ENCODE results near the gene ZSWIM8.
A peak's percentile ranks its signal among the peaks of the same experiment; 100 is the strongest.
"Not testable (repeated sequence)": the region's sequence is repeated elsewhere in the genome, so short reads cannot be mapped to it uniquely, and the experiment has no call there.

The ZSWIM8 gene

GRCh38 chr10:73772281-73773151 is 12.9 kb upstream of the ZSWIM8 start:
- peak; percentile 65 for DNase-seq (ENCODE audit: low read depth)

DNA sequence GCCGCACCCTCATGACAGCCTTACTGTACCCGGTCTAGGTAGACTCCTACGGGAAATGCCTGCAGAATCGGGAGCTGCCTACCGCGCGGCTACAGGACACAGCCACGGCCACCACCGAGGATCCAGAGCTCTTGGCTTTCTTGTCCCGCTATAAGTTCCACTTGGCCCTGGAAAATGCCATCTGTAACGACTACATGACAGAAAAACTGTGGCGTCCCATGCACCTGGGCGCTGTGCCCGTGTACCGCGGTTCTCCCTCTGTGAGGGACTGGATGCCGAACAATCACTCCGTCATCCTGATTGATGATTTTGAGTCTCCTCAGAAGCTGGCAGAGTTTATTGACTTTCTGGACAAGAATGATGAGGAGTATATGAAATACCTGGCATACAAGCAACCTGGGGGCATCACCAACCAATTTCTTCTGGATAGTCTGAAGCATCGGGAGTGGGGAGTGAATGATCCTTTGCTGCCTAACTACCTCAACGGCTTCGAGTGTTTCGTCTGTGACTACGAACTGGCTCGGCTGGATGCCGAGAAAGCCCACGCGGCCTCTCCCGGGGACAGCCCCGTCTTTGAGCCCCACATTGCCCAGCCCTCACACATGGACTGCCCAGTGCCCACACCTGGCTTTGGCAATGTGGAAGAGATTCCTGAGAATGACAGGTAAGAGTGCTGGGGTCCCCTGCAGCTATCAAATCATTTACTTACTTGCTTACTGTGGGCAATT is 12.1 kb upstream of the ZSWIM8 start:
- DNase-seq (ENCODE audit: low read depth): no peak

DNA sequence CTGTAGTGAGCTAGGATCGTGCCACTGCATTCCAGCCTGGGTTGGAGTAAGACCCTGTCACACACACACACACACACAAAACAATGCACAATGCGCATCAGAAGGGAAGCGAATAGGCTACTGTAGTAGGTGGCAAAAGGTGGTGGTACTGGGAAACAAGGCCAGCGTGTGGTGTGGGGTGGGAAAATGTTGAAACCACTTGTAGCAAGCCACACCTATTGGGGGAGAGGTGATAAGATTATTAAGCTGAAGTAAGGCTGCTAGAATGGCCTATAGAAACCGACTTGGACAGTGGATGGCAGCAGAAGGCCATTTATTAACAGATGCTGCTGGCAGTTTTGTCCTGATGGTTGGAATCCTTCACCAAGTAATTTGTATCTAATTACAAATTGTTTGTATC is 10.8 kb upstream of the ZSWIM8 start:
- no peak for DNase-seq (ENCODE audit: low read depth)

DNA sequence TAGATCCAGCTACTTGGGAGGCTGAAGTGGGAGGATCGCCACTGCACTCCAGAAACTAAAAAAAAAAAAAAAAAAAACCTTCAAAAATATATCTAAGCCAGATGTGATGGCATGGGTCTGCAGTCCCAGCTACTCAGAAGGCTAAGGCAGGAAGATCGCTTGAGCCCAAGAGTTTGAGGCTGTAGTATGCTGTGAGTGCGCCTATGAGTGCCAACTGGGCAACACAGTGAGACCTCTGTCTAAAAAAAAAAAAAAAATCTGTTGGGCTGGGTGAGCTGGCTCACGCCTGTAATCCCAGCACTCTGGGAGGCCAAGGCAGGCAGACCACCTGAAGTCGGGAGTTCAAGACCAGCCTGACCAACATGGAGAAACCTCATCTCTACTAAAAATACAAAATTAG is 6.4 kb upstream of the ZSWIM8 start:
- no peak for DNase-seq (ENCODE audit: low read depth)

DNA sequence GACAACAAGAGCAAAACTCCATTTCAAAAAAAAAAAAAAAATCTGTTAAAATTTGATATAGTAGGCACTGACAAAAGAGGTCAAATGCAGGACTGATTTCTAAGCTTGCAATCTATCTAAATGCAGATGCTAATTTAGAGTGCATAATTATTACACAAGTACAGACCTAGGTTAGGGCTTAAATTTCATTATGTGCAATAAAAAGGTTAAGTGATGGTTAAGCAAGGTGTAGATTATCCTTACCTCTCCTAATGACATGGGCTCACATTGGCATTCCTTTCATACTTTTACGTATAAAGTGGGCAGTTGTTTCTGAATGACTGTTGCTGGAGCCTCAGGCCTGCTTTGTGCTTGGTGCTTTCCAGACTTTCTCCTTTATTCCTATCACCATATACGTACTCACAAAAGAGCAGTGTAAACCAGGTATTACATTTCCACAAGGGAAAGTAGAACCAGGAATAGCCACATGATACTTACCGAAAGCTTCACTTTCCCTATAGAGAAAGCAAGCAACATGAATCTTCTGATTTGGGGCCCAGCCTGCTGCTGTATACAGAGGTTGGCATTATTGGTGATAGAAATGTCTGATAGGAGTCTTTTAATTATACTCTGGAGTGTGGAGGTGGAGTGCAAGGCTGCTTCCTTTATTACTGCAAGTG is 5.7 kb upstream of the ZSWIM8 start:
- no peak for DNase-seq (ENCODE audit: low read depth)

DNA sequence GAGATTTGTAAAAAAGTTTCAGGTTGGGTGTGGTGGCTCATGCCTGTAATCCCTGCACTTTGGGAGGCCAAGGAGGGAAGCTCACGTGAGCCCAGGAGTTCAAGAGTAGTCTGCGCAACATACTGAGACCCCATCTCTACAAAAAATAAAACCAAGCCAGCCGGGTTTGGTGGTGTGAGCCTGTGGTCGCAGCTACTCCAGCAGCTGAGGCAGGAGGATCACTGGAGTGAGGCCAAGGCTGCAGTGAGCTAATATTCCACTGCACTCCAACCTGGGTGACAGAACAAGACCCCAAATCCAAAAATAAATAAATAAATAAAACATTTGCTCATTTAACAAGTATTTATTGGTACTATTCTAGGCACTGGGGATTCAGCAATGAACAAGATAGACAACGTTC is 5.1 kb upstream of the ZSWIM8 start:
- no peak for DNase-seq (ENCODE audit: low read depth)

- no peak for DNase-seq (ENCODE audit: low read depth)
Observed at GRCh38 chr10:73780966-73781365, 4.4 kb upstream of the ZSWIM8 start.

DNA sequence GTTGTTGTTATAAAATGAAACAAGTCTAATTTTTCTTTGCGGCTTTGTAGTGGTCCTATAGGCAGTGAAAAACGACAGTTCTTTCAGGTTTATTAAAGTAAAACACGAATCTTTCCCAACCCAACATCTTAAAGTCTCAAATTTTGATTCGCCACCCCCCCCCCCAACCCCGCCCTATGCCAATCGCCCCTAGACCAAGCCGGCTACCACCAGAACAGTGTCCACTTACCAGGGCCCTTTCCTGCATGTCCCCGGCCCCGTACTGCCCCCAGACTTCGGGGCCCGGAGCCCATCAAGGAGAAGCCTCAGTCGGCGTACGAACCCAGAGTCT is 3.9 kb upstream of the ZSWIM8 start:
- no peak for DNase-seq (ENCODE audit: low read depth)

DNA sequence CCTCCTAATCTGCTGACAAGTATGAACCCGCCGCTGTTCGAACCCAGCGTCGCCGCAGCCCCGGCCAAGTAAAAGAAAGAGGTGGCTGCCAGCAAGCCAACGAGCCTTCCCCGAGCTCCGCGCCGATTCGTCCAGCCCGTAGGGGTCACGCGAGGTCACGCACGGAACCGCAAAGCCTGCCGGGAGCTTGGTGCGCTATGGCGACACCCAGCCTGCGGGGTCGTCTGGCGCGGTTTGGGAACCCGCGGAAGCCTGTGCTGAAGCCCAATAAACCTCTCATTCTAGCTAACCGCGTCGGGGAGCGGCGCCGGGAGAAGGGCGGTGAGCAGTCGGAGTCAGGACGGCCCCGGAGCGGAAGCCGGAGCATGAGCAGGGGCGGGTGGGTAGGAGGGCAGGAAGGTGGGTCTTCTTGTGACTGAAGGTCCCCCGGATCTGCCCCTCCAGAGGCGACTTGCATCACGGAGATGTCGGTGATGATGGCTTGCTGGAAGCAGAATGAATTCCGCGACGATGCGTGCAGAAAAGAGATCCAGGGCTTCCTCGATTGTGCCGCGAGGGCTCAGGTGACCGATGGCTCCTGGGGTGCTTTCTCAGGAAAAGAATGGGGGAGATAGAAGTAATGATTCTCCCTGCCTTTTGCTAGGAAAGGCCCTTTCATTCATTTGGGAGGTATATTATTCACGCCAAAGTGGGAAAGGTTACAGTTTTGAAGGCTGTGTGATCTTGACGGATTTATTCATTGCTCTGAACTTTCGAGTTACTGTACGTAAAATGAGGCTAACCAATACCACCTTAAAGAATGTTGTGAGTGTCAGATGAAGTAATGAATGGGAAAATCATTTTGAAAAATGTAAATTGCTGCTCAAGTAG is 3.3 kb upstream of the ZSWIM8 start, which contains the start of gene CHCHD1:
Gene CHCHD1 (plus strand): TSS at position 170 of the 870 bp plus-strand sequence. CDS start 28 bp downstream, at position 198.
- peak; percentile 75 for DNase-seq (ENCODE audit: low read depth)

DNA sequence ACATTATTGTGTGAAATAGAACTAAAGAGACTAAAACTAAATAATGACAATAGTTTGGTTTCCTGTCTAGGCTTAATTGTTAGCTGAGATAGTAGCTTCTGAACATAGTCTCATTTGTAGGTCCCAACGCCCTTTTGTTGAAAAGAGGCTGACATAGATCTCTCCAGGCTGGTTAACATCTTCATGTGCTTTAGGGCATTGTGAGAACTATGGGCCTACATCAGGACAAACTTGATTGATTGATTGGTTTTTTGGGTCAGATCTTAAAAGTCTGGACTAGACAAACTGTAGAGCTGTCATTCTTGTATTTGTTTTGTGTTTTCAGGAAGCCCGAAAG is 2.7 kb upstream of the ZSWIM8 start:
- no peak for DNase-seq (ENCODE audit: low read depth)

GRCh38 chr10:73785721-73786511 is 510 bp downstream of the ZSWIM8 start:
- DNase-seq (ENCODE audit: low read depth): no peak

DNA sequence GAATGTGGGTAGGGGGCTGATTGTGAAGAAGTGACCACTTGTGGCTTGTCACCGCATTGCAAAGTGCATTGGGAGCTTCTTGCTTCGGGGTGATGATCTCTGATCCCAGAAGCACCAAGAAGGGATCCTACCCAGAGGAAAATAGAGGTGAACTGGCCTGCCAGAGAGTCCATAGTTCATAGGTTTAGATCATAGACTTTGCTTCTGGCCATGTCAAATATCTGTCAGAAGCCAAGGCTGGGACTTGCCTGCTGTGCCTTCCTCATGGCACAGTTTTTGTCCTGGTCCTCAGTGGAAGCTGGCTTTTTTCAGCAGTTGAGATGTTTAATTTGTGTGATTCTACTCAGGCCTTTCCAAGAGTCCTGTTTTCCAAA is 1.1 kb downstream of the ZSWIM8 start:
- no peak for DNase-seq (ENCODE audit: low read depth)

DNA sequence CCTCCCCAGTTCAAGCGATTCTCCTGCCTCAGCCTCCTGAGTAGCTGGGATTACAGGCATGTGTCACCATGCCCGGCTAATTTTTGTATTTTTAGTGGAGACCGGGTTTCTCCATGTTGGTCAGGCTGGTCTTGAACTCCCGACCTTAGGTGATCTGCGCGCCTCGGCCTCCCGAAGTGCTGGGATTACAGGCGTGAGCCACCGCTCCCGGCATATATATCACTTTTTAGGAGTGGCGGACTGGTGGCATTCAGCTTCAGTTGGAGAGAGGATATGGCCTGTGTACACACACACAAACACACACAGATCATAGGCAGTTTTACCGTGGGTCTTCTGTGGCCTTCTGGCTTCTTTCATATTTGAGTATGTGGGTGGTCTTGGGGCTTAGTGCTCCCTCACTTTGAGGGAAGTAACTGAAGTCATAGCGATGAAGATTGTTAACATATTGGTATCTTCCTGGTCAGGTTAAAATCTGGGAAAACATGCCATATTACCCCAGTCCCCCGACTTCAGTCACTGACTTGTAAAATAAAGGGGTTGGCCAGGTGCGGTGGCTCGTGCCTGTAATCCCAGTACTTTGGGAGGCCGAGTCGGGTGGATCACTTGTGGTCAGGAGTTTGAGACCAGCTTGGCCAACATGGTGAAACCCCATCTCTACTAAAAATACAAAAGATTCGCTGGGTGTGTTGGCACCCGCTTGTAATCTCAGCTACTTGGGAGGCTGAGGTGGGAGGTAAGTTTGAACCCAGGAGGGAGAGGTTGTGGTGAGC is 1.8 kb downstream of the ZSWIM8 start:
- DNase-seq (ENCODE audit: low read depth): not testable (repeated sequence)

DNA sequence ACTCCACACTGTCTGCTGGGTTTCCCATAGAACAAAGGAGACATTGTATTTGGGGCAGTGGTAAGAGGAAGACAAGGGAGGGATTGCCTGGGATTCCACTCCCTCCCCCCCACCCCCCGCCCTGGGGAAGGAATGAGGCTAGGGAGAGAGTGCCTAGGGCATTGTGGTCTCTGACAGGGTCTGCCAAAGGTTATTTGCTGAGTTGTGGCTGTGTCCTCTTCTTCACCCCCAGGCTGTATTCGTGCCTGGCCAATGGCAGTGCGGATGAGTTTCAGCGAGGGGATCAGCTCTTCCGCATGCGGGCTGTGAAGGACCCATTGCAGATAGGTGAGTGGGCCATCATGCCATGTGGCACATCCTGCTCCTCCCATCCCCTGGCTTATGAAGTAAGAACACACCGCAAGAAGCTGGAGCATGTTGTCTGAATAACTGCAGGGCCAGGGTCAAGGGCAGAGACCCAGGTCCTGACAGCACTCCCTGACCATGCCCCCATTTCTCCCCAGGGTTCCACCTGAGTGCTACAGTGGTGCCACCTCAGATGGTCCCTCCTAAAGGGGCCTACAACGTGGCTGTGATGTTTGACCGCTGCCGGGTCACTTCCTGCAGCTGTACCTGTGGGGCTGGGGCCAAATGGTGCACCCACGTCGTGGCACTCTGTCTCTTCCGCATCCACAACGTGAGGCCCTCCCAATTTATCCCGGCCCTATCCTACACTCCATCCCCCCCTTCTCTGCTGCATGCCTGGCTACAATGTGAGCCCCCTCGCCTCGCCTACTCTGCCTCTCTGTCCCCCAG is 3.7 kb downstream of the ZSWIM8 start:
- no peak for DNase-seq (ENCODE audit: low read depth)

GRCh38 chr10:73789659-73790055 is 4.3 kb downstream of the ZSWIM8 start:
- DNase-seq (ENCODE audit: low read depth): no peak

DNA sequence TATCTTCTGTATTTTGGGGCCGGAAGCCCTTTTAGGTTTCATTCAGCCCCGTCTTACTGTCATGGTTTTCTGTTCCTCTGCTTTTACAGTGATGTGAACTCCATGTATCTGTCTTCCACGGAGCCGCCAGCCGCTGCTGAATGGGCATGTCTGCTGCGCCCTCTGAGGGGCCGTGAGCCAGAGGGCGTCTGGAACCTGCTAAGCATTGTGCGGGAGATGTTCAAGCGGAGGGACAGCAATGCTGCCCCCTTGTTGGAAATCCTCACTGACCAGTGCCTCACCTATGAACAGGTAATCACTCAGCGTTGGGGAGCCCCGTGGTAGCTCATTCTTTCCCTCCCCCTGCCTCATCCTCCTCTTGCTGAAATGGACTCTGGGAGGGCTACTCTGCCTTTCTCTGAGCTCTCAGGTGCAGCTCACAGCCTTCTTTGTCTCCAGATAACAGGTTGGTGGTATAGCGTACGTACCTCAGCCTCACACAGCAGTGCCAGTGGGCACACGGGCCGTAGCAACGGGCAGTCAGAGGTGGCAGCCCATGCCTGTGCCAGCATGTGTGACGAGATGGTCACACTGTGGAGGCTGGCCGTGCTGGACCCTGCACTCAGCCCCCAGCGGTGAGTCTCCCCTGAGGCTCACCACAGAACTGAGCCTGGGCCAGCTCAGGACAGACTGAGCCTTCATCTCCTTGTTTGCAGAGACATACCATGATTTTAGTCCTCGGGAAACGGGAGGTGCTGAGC is 5.7 kb downstream of the ZSWIM8 start:
- no peak for DNase-seq (ENCODE audit: low read depth)

GRCh38 chr10:73791871-73792400 is 6.5 kb downstream of the ZSWIM8 start:
- no peak for DNase-seq (ENCODE audit: low read depth)

DNA sequence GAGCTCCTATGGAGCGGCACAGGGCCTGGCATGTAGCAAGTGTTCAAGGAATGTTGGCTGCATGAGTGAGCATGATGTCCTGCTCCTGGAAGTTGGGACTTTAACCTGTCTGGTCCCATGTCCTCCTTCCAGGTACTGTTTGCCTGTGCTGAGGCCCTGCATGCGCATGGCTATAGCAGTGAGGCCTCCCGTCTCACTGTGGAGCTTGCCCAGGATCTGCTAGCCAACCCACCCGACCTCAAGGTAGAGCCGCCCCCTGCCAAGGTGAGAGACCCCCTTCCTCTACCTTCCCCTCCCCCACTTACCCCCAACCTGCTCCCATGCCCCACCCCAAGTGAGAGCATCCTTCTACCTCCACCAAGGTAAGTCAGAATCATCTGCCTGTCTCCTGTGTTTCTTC is 8.1 kb downstream of the ZSWIM8 start:
- DNase-seq (ENCODE audit: low read depth): no peak

- not testable (repeated sequence) for DNase-seq (ENCODE audit: low read depth)
Observed at GRCh38 chr10:73795491-73795890, 10.1 kb downstream of the ZSWIM8 start.

Data from stromal cell of bone marrow (primary cell).